ENCODE measurements around the gene ALDOA.
"Not testable (repeated sequence)": the region's sequence is repeated elsewhere in the genome, so short reads cannot be mapped to it uniquely, and the experiment has no call there.

ALDOA gene

DNA sequence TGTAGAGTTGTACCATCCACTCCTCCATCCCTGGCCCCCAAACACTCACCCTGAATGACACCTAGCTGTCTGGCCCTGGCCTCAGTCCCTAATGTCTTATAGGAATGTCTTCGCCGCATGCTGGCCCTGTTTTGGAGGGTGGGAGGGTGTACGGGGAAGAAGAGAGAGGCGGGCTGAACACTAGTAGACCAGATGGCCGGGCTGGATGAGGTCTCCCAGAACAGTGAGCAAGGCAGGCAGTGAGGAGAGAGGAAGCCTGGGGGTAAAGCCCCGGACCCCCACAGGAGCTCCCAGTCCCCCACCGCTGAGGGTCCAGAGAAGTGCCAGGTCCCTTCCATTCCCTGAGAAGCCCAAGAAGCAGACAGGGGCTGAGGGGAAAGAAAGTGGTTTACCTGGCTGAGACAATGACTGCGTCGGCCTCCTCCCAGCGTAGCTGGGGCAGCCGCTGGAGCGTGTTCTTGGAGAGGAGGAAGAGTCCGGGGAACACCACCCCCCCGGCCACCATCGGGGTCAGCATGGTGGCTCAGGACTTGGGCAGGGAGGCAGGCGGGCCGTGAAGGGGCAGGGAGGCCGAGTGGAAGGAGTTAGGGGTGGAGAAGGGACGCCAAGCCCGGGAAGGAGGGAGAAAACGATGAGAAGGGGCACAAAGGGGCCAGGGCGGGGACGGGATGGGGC is 35.4 kb upstream of the ALDOA start:
- H3K4me3 ChIP-seq (ENCODE audit: control insufficient read depth, low read depth, low read length), result no peak overlapping the region
- DNase-seq (ENCODE audit: low read depth), result no peak
- TF ChIP-seq, protein P1, sequence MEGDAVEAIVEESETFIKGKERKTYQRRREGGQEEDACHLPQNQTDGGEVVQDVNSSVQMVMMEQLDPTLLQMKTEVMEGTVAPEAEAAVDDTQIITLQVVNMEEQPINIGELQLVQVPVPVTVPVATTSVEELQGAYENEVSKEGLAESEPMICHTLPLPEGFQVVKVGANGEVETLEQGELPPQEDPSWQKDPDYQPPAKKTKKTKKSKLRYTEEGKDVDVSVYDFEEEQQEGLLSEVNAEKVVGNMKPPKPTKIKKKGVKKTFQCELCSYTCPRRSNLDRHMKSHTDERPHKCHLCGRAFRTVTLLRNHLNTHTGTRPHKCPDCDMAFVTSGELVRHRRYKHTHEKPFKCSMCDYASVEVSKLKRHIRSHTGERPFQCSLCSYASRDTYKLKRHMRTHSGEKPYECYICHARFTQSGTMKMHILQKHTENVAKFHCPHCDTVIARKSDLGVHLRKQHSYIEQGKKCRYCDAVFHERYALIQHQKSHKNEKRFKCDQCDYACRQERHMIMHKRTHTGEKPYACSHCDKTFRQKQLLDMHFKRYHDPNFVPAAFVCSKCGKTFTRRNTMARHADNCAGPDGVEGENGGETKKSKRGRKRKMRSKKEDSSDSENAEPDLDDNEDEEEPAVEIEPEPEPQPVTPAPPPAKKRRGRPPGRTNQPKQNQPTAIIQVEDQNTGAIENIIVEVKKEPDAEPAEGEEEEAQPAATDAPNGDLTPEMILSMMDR (IDR thresholded peaks at IDR 0.05; ENCODE audit: control insufficient read depth, insufficient read depth, low read depth, low read length, missing control alignments), result no peak

- H3K4me3 ChIP-seq (ENCODE audit: control insufficient read depth, low read depth, low read length), result no peak within 1 kb of the TSS
- no peak for DNase-seq (ENCODE audit: low read depth)
- TF ChIP-seq, protein P1 (IDR thresholded peaks at IDR 0.05; ENCODE audit: control insufficient read depth, insufficient read depth, low read depth, low read length, missing control alignments), result no peak
Measured at GRCh38 chr16:30030841-30031413, 34.6 kb upstream of the ALDOA start, which contains the start of gene TLCD3B. TLCD3B (minus strand) TSS chr16:30031271; CDS start chr16:30030527, 744 bp downstream.

DNA sequence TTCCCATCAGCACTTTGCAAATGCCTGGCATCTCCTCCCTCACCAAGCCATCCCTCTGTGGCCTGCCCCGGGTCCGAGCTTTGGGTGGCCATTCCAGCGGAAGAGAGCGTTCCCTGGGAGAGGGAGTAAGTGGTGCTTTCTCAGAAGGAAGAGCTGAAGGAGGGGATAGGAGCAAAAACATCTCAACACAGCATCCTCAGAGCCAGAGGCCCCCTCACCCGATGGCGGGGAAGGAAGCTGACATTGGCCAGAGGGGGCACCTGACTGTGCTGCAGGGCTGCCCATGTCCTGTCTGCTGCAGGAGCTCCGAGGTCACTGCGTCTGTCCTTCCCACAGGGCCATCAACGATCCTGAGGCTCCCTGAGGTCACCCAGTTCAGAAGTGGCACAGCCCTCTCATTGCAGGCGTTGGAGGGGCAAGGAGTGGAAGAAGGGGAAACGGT is 34.1 kb upstream of the ALDOA start:
- no peak for DNase-seq (ENCODE audit: low read depth)
- H3K4me3 ChIP-seq (ENCODE audit: control insufficient read depth, low read depth, low read length), result no peak overlapping the region
- TF ChIP-seq, protein P1 (IDR thresholded peaks at IDR 0.05; ENCODE audit: control insufficient read depth, insufficient read depth, low read depth, low read length, missing control alignments), result no peak

DNA sequence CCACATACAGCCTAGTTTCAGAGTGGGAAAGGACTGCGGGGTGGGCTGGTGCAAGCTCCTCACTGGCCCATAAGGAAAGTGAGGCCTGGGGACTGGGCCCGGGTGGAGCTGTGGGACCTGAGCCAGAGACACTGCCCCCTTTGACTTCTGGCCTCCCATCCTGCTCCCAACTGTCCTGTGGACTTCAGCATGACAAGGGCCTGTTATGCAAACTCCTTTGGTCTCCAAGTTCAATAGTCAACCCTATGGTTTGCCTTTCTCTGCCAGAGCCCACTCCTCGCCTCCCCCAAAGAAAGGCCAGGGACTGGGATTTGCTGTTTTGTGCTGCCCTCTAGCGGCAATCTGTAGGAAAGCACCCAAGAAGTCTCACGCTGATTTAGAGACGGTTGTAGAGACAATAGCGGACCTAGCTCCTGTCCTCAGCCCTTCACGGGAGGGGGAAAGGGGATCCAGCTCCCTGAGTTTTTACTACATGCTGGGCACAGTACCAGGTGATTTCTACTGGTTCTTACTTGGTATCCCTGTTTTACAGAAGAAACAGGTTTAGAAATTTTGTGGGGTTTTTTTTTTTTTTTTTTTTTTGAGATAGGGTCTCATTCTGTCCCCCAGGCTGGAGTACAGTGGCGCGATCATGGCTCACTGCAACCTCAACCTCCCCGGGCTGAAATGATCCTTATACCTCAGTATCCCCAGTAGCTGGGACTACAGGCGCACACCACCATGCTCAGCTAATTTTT is 33.3 kb upstream of the ALDOA start:
- DNase-seq (ENCODE audit: low read depth), result peak; percentile 24
- TF ChIP-seq, protein P1 (IDR thresholded peaks at IDR 0.05; ENCODE audit: control insufficient read depth, insufficient read depth, low read depth, low read length, missing control alignments), result peak; percentile 80
- no peak overlapping the region for H3K4me3 ChIP-seq (ENCODE audit: control insufficient read depth, low read depth, low read length)

DNA sequence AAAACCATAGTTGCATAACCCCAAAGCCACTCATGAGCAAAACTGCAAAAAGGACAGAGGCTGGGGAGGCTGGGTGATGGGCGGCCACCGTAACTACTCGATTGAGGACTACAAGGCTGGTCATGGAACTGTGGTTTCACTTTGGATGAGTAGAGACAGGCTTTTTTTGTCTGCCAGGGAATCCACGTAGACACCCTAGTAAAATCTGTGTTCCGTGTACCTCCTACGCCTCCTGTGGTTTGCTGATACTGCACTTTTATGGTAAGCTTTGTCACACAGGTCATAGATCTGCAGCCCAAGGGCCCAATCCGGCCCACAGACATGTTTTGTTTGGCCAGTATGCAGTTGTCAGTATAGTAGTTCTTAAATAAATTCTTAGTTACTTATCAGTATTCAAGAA is 32.3 kb upstream of the ALDOA start:
- no peak overlapping the region for H3K4me3 ChIP-seq (ENCODE audit: control insufficient read depth, low read depth, low read length)
- TF ChIP-seq, protein P1 (IDR thresholded peaks at IDR 0.05; ENCODE audit: control insufficient read depth, insufficient read depth, low read depth, low read length, missing control alignments), result no peak
- no peak for DNase-seq (ENCODE audit: low read depth)

DNA sequence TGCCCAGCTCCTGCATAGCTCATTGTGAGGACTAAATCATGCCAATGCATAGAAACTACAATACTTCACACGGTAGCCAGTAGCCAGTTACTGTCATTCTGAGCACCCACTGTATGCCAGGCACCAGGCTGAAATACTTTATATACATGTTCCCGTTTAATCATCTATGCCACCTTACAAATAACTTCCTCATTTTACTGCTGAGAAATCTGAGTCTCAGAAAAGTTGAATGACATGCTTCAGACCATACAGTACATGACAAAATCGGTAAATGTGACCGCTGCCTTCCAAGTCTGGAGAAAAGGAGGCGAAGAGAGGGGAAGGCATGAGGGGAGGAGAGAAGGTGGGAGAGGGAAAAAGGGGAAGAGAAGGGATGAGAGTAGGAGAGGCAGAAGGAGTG is 25.3 kb upstream of the ALDOA start:
- H3K4me3 ChIP-seq (ENCODE audit: control insufficient read depth, low read depth, low read length), result no peak overlapping the region
- TF ChIP-seq, protein P1 (IDR thresholded peaks at IDR 0.05; ENCODE audit: control insufficient read depth, insufficient read depth, low read depth, low read length, missing control alignments), result no peak
- no peak for DNase-seq (ENCODE audit: low read depth)

GRCh38 chr16:30040690-30041089 is 24.9 kb upstream of the ALDOA start:
- not testable (repeated sequence) for H3K4me3 ChIP-seq (ENCODE audit: control insufficient read depth, low read depth, low read length); DNase-seq (ENCODE audit: low read depth)

All from AG09309 (cell line).